ENCODE data around the gene FRMPD1.

The FRMPD1 gene

DNA sequence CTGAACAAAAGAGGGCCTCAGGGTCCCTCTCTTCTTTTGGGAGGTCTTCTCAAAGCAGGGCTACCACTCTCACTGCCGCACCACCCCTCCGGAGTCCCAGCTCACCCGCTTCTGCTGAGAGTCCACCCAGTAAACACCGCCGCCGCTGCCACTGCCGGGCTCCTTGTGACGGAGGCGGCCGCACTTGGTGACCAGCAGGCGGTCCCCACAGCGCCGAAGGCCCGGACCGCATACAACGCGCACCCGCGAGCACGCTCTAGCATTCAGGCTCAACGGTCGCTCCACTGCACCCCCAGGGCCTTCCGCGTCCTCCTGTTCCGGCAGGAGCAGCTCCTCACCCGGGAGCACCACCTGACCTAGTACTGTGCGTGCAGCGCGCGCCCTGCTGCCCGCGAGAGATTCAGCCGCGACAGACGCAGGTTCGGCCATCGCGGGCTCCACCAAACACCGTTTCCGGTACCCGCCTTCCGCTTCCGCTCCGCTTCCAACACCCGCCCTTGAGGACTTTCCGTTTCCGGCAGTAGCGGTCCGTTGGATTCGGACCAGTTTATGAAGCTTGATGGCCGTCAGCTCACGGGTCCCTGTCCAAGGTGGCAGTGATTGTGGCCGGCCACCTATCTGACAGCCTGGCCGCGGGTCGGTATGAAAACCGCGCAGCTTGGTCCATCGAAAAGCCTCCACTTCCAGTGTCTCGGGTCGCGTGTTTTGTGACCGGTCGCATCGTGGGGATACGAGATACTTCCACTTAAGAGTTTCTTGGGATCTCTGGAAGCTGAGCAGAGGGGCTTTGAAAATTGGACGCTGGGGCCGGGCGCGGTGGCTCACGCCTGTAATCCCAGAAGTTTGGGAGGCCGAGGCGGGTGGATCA lies 134.1 kb downstream of the FRMPD1 start, which contains the start of gene EXOSC3:
Gene EXOSC3 (minus strand): TSS at position 449 of the 868 bp plus-strand sequence. CDS start 20 bp downstream, at position 429.
- DNase-seq: peak; percentile 82

DNA sequence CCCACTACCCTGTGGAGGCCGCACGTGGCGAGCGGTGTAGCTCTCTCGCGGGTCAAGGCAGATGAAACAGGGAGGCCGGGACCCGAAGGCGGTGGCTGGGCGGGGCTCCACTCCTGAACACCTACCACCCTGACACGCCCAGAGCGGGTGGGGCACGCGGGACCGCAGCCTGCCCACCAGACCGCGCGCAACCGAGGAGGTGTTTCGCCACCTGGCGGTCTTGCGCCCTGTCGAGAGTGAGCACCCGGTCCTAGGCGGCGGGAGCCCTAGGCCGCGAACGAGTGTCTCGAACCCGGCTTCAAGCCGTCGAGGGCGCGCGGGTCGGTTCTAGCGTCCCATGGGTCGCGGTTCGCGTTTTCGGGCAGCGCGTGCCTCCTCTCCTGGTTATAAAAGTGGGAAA lies 136.3 kb downstream of the FRMPD1 start:
- DNase-seq: no peak

- DNase-seq: no peak
Measured at GRCh38 chr9:37788332-37788731, 137.6 kb downstream of the FRMPD1 start.

DNA sequence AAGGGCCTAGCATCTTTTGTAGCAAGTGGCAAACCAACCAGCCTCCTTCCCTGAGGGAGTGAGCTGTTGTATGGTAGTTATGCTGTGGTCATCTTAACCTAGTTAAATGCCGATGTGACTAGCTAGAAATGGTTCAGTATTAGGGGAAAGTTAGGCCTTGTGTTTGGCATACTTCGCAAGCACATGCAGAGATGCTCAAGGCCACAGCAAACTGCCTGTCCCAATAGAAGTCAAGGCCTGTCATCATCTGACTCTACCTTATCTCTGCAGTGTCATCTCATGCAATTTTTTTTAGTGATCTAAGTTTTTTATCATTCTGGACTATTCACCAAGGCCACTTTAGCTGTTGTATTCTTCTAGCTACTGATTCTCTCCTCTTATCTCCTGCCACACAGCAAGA lies 139.3 kb downstream of the FRMPD1 start:
- DNase-seq: no peak

- no peak for DNase-seq
Measured at GRCh38 chr9:37792122-37792521, 141.4 kb downstream of the FRMPD1 start.

DNA sequence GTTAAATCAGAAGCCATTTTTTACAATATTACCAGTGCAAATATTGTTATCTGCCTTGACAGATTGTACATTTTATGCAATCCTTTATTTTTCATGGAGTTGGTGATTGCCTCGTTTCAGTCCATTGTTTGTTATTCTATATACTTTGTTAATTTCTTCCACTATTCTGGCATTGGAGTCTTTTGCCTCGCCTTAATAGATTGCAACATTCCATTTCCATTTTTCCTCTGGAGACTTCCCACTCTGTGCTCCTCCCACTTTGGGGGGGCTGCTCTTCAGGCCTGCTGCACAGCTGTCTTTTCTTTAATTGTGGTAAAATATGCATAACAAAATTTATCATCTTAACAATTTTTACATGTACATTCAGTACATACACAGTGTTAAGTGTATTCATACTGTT lies 145.5 kb downstream of the FRMPD1 start:
- DNase-seq: no peak

Data from activated CD8-positive, alpha-beta memory T cell treated with anti-CD3 and anti-CD28 coated beads, Interleukin-2, amount 50 U/mL, for 4 hours (primary cell).